ENCODE results near the gene CDH26. TPM values are rescaled to one million over a fixed set of nuclear protein-coding genes. Genes with fewer than 3 reads are reported as not detected.

CDH26 gene
- total RNA-seq, 2 experiments from 2014 or later, result 0.75 to 1.1 TPM

DNA sequence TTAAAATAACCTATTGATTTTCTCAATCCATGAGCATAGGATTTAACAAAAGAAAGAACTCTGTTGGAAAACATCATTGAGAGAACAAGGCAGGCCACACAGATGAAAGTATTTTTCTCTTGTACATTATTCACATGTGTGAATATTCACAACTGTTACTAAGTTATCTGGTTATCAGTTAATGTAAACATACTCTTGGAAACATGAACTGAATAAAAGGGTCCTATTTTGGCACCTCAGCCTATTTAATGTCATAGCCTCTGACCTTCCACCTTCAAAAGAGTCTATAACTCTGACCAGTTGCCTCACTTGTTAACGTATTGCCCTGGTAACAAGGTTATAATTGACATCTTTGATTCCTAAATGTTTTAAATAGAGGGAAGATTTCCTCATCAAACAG is 32.9 kb upstream of the CDH26 start:
- Mint-ChIP-seq H3K9me3 (no peaks in the 10 kb centered on the region), H3K36me3 (ENCODE audit: low read depth) (no peaks in the 10 kb centered on the region), H3K27me3 (no peaks in the 10 kb centered on the region), H3K4me3 (no peak overlapping the region), H3K27ac (no peak overlapping the region), H3K4me1 (ENCODE audit: low read depth) (no peaks in the 10 kb centered on the region)
- intact Hi-C loops (cut with DNase I, micrococcal nuclease), result no loop called here
- ChIA-PET POLR2A (no interaction called here), CTCF (no interaction called here)
- Histone ChIP-seq H3K27ac (ENCODE audit: low read depth in 1 of 2, low read length in 2 of 2) (no peak overlapping the region), H3K27me3 (ENCODE audit: control insufficient read depth in 1 of 2, insufficient read depth in 2 of 2, low read length in 2 of 2) (no peaks in the 10 kb centered on the region), H3K4me1 (ENCODE audit: insufficient read depth, low read length) (no peaks in the 10 kb centered on the region), H3K9me3 (ENCODE audit: control insufficient read depth in 1 of 2, insufficient read depth in 1 of 2, low read length in 2 of 2) (no peaks in the 10 kb centered on the region), H3K36me3 (ENCODE audit: insufficient read depth, low read length) (no peaks in the 10 kb centered on the region), H3K4me3 (ENCODE audit: low read length) (no peak overlapping the region)
- TF ChIP-seq, protein P1, sequence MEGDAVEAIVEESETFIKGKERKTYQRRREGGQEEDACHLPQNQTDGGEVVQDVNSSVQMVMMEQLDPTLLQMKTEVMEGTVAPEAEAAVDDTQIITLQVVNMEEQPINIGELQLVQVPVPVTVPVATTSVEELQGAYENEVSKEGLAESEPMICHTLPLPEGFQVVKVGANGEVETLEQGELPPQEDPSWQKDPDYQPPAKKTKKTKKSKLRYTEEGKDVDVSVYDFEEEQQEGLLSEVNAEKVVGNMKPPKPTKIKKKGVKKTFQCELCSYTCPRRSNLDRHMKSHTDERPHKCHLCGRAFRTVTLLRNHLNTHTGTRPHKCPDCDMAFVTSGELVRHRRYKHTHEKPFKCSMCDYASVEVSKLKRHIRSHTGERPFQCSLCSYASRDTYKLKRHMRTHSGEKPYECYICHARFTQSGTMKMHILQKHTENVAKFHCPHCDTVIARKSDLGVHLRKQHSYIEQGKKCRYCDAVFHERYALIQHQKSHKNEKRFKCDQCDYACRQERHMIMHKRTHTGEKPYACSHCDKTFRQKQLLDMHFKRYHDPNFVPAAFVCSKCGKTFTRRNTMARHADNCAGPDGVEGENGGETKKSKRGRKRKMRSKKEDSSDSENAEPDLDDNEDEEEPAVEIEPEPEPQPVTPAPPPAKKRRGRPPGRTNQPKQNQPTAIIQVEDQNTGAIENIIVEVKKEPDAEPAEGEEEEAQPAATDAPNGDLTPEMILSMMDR (IDR thresholded peaks at IDR 0.05), result no peak
- DNase-seq, result no peak
- no peak for ATAC-seq (ENCODE audit: poor library complexity)

DNA sequence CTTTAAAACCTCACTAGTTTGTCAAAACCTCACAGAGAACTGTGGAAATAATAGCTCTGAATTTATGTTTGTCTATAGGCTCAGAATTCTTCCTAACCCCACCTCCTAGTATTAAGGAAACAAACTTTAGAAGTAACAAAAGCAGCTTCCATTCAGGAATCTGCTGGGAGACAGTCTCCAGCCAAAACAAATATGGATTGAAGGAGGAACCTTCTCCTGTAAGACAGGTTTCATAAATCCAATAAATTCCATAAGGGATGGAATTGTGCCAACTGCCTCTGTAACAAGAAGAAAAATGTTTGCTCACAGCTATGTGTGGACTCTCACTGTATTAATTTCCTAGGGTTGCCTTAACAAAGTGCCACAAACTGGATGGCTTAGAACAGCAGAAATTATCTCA is 32.3 kb upstream of the CDH26 start:
- intact Hi-C loops (cut with DNase I, micrococcal nuclease), result no loop called here
- no peaks in the 10 kb centered on the region for H3K27me3 ChIP-seq (ENCODE audit: control insufficient read depth in 1 of 2, insufficient read depth in 2 of 2, low read length in 2 of 2)
- H3K4me3 ChIP-seq (ENCODE audit: low read length), result no peak overlapping the region
- Mint-ChIP-seq H3K9me3 (no peaks in the 10 kb centered on the region), H3K4me1 (ENCODE audit: low read depth) (no peaks in the 10 kb centered on the region), H3K27me3 (no peaks in the 10 kb centered on the region), H3K36me3 (ENCODE audit: low read depth) (no peaks in the 10 kb centered on the region), H3K27ac (no peak overlapping the region), H3K4me3 (no peak overlapping the region)
- no peaks in the 10 kb centered on the region for H3K9me3 ChIP-seq (ENCODE audit: control insufficient read depth in 1 of 2, insufficient read depth in 1 of 2, low read length in 2 of 2)
- H3K4me1 ChIP-seq (ENCODE audit: insufficient read depth, low read length), result no peaks in the 10 kb centered on the region
- ChIA-PET CTCF (no interaction called here), POLR2A (no interaction called here)
- no peak for DNase-seq
- no peaks in the 10 kb centered on the region for H3K36me3 ChIP-seq (ENCODE audit: insufficient read depth, low read length)
- H3K27ac ChIP-seq (ENCODE audit: low read depth in 1 of 2, low read length in 2 of 2), result no peak overlapping the region
- TF ChIP-seq, protein P1 (IDR thresholded peaks at IDR 0.05), result no peak
- no peak for ATAC-seq (ENCODE audit: poor library complexity)

DNA sequence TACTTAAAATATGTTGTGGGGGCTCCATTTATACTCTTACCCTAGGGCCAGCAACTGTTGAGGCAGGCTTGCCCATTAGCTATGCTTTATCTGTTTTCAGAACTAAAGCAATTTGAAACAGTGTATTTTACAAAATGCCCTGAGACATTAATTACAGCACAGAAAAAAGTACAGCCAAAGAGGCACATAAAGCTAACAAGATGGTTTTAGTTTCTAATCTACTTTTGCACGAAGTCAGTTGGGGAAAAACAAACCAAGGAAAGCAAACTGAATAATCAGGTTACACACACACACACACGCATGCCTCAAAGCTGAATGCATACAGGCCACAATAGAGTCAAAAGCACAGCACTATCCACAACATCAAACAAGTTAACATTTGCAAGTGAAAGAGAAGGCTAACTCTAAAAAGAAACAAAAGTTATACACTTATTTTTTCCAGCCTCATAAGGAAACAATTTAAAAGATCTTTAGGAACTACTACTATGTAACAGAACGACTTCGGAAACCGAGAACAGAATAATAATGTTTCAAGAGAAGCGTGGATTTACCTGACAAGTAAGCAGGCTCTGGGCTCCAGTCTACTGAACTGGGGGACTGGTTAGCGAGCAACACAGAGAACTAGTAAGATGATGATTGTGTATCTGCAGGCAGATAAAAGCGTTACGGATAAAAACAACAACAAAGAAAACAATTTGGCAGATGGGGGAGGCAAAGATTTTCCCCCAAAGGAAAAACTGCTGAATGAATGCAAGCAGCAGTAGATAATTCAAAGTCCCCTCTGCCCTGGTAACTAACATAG is 26.5 kb upstream of the CDH26 start:
- no peaks in the 10 kb centered on the region for H3K27me3 ChIP-seq (ENCODE audit: control insufficient read depth in 1 of 2, insufficient read depth in 2 of 2, low read length in 2 of 2)
- intact Hi-C loops (cut with DNase I, micrococcal nuclease), result no loop called here
- Mint-ChIP-seq H3K27me3 (no peaks in the 10 kb centered on the region), H3K27ac (peak overlapping the region; percentile 33), H3K36me3 (ENCODE audit: low read depth) (no peaks in the 10 kb centered on the region), H3K9me3 (no peaks in the 10 kb centered on the region), H3K4me1 (ENCODE audit: low read depth) (peaks cover 22% of the 10 kb centered on the region), H3K4me3 (peak overlapping the region; percentile 80)
- POLR2A ChIA-PET, result interaction anchor here (0.7 to 2.0 kb wide), 2 partner anchors 9 kb away, joined by 3 to 5 read pairs; partner anchors contain the start of genes FAM217B and PPP1R3D
- no peak overlapping the region for H3K4me3 ChIP-seq (ENCODE audit: low read length)
- DNase-seq (no peak), ATAC-seq (ENCODE audit: poor library complexity) (no peak)
- TF ChIP-seq, protein P1 (IDR thresholded peaks at IDR 0.05), result no peak
- H3K36me3 ChIP-seq (ENCODE audit: insufficient read depth, low read length), result no peaks in the 10 kb centered on the region
- H3K9me3 ChIP-seq (ENCODE audit: control insufficient read depth in 1 of 2, insufficient read depth in 1 of 2, low read length in 2 of 2), result no peaks in the 10 kb centered on the region
- CTCF ChIA-PET, result no interaction called here
- H3K4me1 ChIP-seq (ENCODE audit: insufficient read depth, low read length), result peaks cover 15% of the 10 kb centered on the region
- H3K27ac ChIP-seq (ENCODE audit: low read depth in 1 of 2, low read length in 2 of 2), result no peak overlapping the region
